Measurements from ENCODE around the gene SYPL1. TPM values are rescaled to one million over a fixed set of nuclear protein-coding genes. Genes with fewer than 3 reads are reported as not detected.

The SYPL1 gene
- total and polyA plus RNA-seq, 4 experiments from 2014 or later = 46.9 to 78.3 (median 61.7) TPM

- no peak overlapping the region for H3K27ac ChIP-seq (ENCODE audit: low read depth, low read length)
- H3K4me1 ChIP-seq (ENCODE audit: insufficient read depth, low read length) = no peaks in the 10 kb centered on the region
- H3K4me3 Mint-ChIP-seq = no peak overlapping the region
- no peaks in the 10 kb centered on the region for H3K9me3 Mint-ChIP-seq
- no peaks in the 10 kb centered on the region for H3K36me3 Mint-ChIP-seq
- no peak overlapping the region for H3K27ac Mint-ChIP-seq
- ChIA-PET POLR2A (ENCODE audit: partially characterized antibody) (no interaction called here), CTCF (ENCODE audit: partially characterized antibody) (interaction anchor here (2.4 to 13.1 kb wide), 4 partner anchors 8 to 288 kb away, joined by 9 to 212 read pairs (median 18); no protein-coding TSS in a partner anchor)
- no peaks in the 10 kb centered on the region for H3K9me3 ChIP-seq (ENCODE audit: control insufficient read depth in 1 of 2, low read length in 2 of 2)
- no peaks in the 10 kb centered on the region for H3K27me3 ChIP-seq (ENCODE audit: insufficient read depth, low read length)
- intact Hi-C loops (cut with micrococcal nuclease) = no loop called here
- H3K4me1 Mint-ChIP-seq = no peaks in the 10 kb centered on the region
- DNase-seq = no peak
- H3K36me3 ChIP-seq (ENCODE audit: insufficient read depth, low read length) = no peaks in the 10 kb centered on the region
- H3K27me3 Mint-ChIP-seq = peaks cover 1 to 3% of the 10 kb centered on the region in 2 donors
- no peak overlapping the region for H3K4me3 ChIP-seq (ENCODE audit: low read length in 2 of 2)
These were observed 62.9 kb downstream of the SYPL1 start for GRCh38 chr7:106049139-106049752.

GRCh38 chr7:106048706-106049020 is 63.4 kb downstream of the SYPL1 start:
- Histone ChIP-seq H3K27ac (ENCODE audit: low read depth, low read length) (no peak overlapping the region), H3K27me3 (ENCODE audit: insufficient read depth, low read length) (no peaks in the 10 kb centered on the region), H3K4me1 (ENCODE audit: insufficient read depth, low read length) (no peaks in the 10 kb centered on the region), H3K36me3 (ENCODE audit: insufficient read depth, low read length) (no peaks in the 10 kb centered on the region), H3K4me3 (ENCODE audit: low read length in 2 of 2) (no peak overlapping the region), H3K9me3 (ENCODE audit: control insufficient read depth in 1 of 2, low read length in 2 of 2) (no peaks in the 10 kb centered on the region)
- DNase-seq = no peak
- intact Hi-C loops (cut with micrococcal nuclease) = no loop called here
- H3K4me1 Mint-ChIP-seq = no peaks in the 10 kb centered on the region
- POLR2A ChIA-PET (ENCODE audit: partially characterized antibody) = no interaction called here
- H3K27ac Mint-ChIP-seq = no peak overlapping the region
- no peak overlapping the region for H3K4me3 Mint-ChIP-seq
- peaks cover 1 to 3% of the 10 kb centered on the region in 2 donors for H3K27me3 Mint-ChIP-seq
- no peaks in the 10 kb centered on the region for H3K9me3 Mint-ChIP-seq
- H3K36me3 Mint-ChIP-seq = no peaks in the 10 kb centered on the region
- CTCF ChIA-PET (ENCODE audit: partially characterized antibody) = interaction anchor here (2.4 to 13.1 kb wide), 4 partner anchors 8 to 287 kb away, joined by 9 to 212 read pairs (median 18); no protein-coding TSS in a partner anchor

- H3K4me1 Mint-ChIP-seq = no peaks in the 10 kb centered on the region
- H3K36me3 ChIP-seq (ENCODE audit: insufficient read depth, low read length) = no peaks in the 10 kb centered on the region
- no peaks in the 10 kb centered on the region for H3K36me3 Mint-ChIP-seq
- H3K4me1 ChIP-seq (ENCODE audit: insufficient read depth, low read length) = no peaks in the 10 kb centered on the region
- no peak overlapping the region for H3K4me3 ChIP-seq (ENCODE audit: low read length in 2 of 2)
- no peak overlapping the region for H3K27ac Mint-ChIP-seq
- no peaks in the 10 kb centered on the region for H3K9me3 ChIP-seq (ENCODE audit: control insufficient read depth in 1 of 2, low read length in 2 of 2)
- H3K27me3 Mint-ChIP-seq = peaks cover 1 to 3% of the 10 kb centered on the region in 2 donors
- H3K9me3 Mint-ChIP-seq = no peaks in the 10 kb centered on the region
- DNase-seq = no peak
- H3K27ac ChIP-seq (ENCODE audit: low read depth, low read length) = no peak overlapping the region
- intact Hi-C loops (cut with micrococcal nuclease) = no loop called here
- no peaks in the 10 kb centered on the region for H3K27me3 ChIP-seq (ENCODE audit: insufficient read depth, low read length)
- ChIA-PET CTCF (ENCODE audit: partially characterized antibody) (interaction anchor here (0.7 to 13.1 kb wide), 8 partner anchors 9 to 391 kb away, joined by 3 to 212 read pairs (median 8); no protein-coding TSS in a partner anchor), POLR2A (ENCODE audit: partially characterized antibody) (interaction anchor here (1.9 kb wide), 1 partner anchor 26 kb away, joined by 8 read pairs; no protein-coding TSS in a partner anchor)
- H3K4me3 Mint-ChIP-seq = no peak overlapping the region
These were observed 64.0 kb downstream of the SYPL1 start for GRCh38 chr7:106047818-106048705.

GRCh38 chr7:106047184-106047583 is 64.9 kb downstream of the SYPL1 start:
- Histone ChIP-seq H3K27me3 (ENCODE audit: insufficient read depth, low read length) (no peaks in the 10 kb centered on the region), H3K4me3 (ENCODE audit: low read length in 2 of 2) (no peak overlapping the region), H3K4me1 (ENCODE audit: insufficient read depth, low read length) (peaks cover 7% of the 10 kb centered on the region), H3K27ac (ENCODE audit: low read depth, low read length) (no peak overlapping the region), H3K36me3 (ENCODE audit: insufficient read depth, low read length) (no peaks in the 10 kb centered on the region), H3K9me3 (ENCODE audit: control insufficient read depth in 1 of 2, low read length in 2 of 2) (no peaks in the 10 kb centered on the region)
- Mint-ChIP-seq H3K27me3 (peaks cover 1 to 6% of the 10 kb centered on the region in 2 donors), H3K9me3 (no peaks in the 10 kb centered on the region), H3K4me1 (peaks cover 5 to 9% (median 6%) of the 10 kb centered on the region in 4 donors), H3K36me3 (no peaks in the 10 kb centered on the region), H3K27ac (no peak overlapping the region), H3K4me3 (no peak overlapping the region)
- no peak for DNase-seq
- intact Hi-C loops (cut with micrococcal nuclease) = no loop called here
- CTCF ChIA-PET (ENCODE audit: partially characterized antibody) = interaction anchor here (0.7 to 13.1 kb wide), 9 partner anchors 10 to 390 kb away, joined by 3 to 212 read pairs (median 6); no protein-coding TSS in a partner anchor
- POLR2A ChIA-PET (ENCODE audit: partially characterized antibody) = interaction anchor here (0.8 to 1.9 kb wide), 2 partner anchors 25 to 64 kb away, joined by 3 to 8 read pairs; partner anchors contain the start of gene SYPL1

GRCh38 chr7:106045586-106045985 is 66.5 kb downstream of the SYPL1 start:
- H3K36me3 ChIP-seq (ENCODE audit: insufficient read depth, low read length) = no peaks in the 10 kb centered on the region
- intact Hi-C loops (cut with micrococcal nuclease) = no loop called here
- Mint-ChIP-seq H3K9me3 (peaks cover 0 to under 1% (median 0%) of the 10 kb centered on the region in 8 donors), H3K36me3 (no peaks in the 10 kb centered on the region), H3K27me3 (peaks cover 2 to 6% of the 10 kb centered on the region in 2 donors), H3K4me3 (no peak overlapping the region), H3K27ac (no peak overlapping the region), H3K4me1 (peaks cover 12 to 24% (median 17%) of the 10 kb centered on the region in 4 donors)
- no peaks in the 10 kb centered on the region for H3K9me3 ChIP-seq (ENCODE audit: control insufficient read depth in 1 of 2, low read length in 2 of 2)
- CTCF ChIA-PET (ENCODE audit: partially characterized antibody) = interaction anchor here (1.7 to 13.1 kb wide), 4 partner anchors 10 to 389 kb away, joined by 4 to 212 read pairs (median 36); no protein-coding TSS in a partner anchor
- peaks cover 20% of the 10 kb centered on the region for H3K4me1 ChIP-seq (ENCODE audit: insufficient read depth, low read length)
- no peak overlapping the region for H3K4me3 ChIP-seq (ENCODE audit: low read length in 2 of 2)
- POLR2A ChIA-PET (ENCODE audit: partially characterized antibody) = no interaction called here
- no peak overlapping the region for H3K27ac ChIP-seq (ENCODE audit: low read depth, low read length)
- no peaks in the 10 kb centered on the region for H3K27me3 ChIP-seq (ENCODE audit: insufficient read depth, low read length)
- DNase-seq = no peak

GRCh38 chr7:106045139-106045538 is 67.0 kb downstream of the SYPL1 start:
- peaks cover 13 to 28% (median 20%) of the 10 kb centered on the region in 4 donors for H3K4me1 Mint-ChIP-seq
- no peak overlapping the region for H3K4me3 Mint-ChIP-seq
- Histone ChIP-seq H3K9me3 (ENCODE audit: control insufficient read depth in 1 of 2, low read length in 2 of 2) (no peaks in the 10 kb centered on the region), H3K36me3 (ENCODE audit: insufficient read depth, low read length) (no peaks in the 10 kb centered on the region), H3K4me1 (ENCODE audit: insufficient read depth, low read length) (peaks cover 25% of the 10 kb centered on the region), H3K27me3 (ENCODE audit: insufficient read depth, low read length) (no peaks in the 10 kb centered on the region), H3K4me3 (ENCODE audit: low read length in 2 of 2) (no peak overlapping the region), H3K27ac (ENCODE audit: low read depth, low read length) (no peak overlapping the region)
- intact Hi-C loops (cut with micrococcal nuclease) = no loop called here
- H3K27me3 Mint-ChIP-seq = peaks cover 2 to 6% of the 10 kb centered on the region in 2 donors
- CTCF ChIA-PET (ENCODE audit: partially characterized antibody) = interaction anchor here (1.4 to 13.1 kb wide), 6 partner anchors 11 to 389 kb away, joined by 3 to 212 read pairs (median 36); no protein-coding TSS in a partner anchor
- no peaks in the 10 kb centered on the region for H3K36me3 Mint-ChIP-seq
- peaks cover 0 to 3% (median 0%) of the 10 kb centered on the region in 8 donors for H3K9me3 Mint-ChIP-seq
- H3K27ac Mint-ChIP-seq = no peak overlapping the region
- POLR2A ChIA-PET (ENCODE audit: partially characterized antibody) = interaction anchor here (1.7 kb wide), 1 partner anchor 284 kb away, joined by 6 read pairs; no protein-coding TSS in a partner anchor
- DNase-seq = no peak
